Caco-2 (cell line): ENCODE data around the gene NEB. TPM values are rescaled to one million over a fixed set of nuclear protein-coding genes. Genes with fewer than 3 reads are reported as not detected.

Experiments
- BruUV-seq: library from RNA; stranded (reverse); fragments of 400-500 nt; replicated peaks from 2 replicates; lab custom pipeline; 2021; lab: Mats Ljungman, UMichigan
- CTCF ChIA-PET: fragments of 300-600 bp; sonication (Branson Sonifier 250); formaldehyde crosslinking; loops from one replicate; lab custom pipeline; 2022; ENCODE audit warnings: antibody characterized with exemption; lab: Charles Lee
- POLR2A ChIA-PET: fragments of 300-600 bp; sonication (Branson Sonifier 250); formaldehyde crosslinking; loops from one replicate; lab custom pipeline; 2022; ENCODE audit warnings: antibody characterized with exemption; lab: Charles Lee
- DNase-seq, 2 experiments: peaks; one replicate each; pipeline versions ENCODE4 v3.0.0 to v3.0.0-alpha.2; 2020 to 2022
- H3K27me3 ChIP-seq: replicated peaks from 2 replicates; pipeline ENCODE4 v1.6.0; 2011; ENCODE audit warnings: low read length; ENCODE audit not compliant: control insufficient read depth, insufficient read depth
- H3K36me3 ChIP-seq: 2 replicates; pipeline ENCODE4 v1.5.1; 2011; ENCODE audit warnings: low read length; ENCODE audit not compliant: control insufficient read depth, insufficient read depth
- H3K4me1 ChIP-seq: fragments of 250-450 bp; sonication (Bioruptor Pico); 2 replicates; pipeline ENCODE4 v1.5.1; 2020; ENCODE audit warnings: mild to moderate bottlenecking
- H3K4me3 ChIP-seq: 2 replicates; pipeline ENCODE4 v1.5.1; 2011; ENCODE audit warnings: low read depth, mild to moderate bottlenecking, control low read depth, low read length
- H3K9me3 ChIP-seq: fragments of 250-450 bp; sonication (Bioruptor Pico); 2 replicates; pipeline ENCODE4 v1.5.1; 2020; ENCODE audit warnings: mild to moderate bottlenecking, moderate library complexity
- H3K27ac Mint-ChIP-seq: one replicate; pipeline ENCODE4 v1.8.0; 2022; ENCODE audit warnings: mixed read lengths; ENCODE audit not compliant: unreplicated experiment
- H3K27me3 Mint-ChIP-seq: one replicate; pipeline ENCODE4 v1.8.0; 2022; ENCODE audit warnings: mixed read lengths; ENCODE audit not compliant: insufficient read depth, unreplicated experiment
- H3K36me3 Mint-ChIP-seq: one replicate; pipeline ENCODE4 v1.8.0; 2022; ENCODE audit warnings: mild to moderate bottlenecking, mixed read lengths; ENCODE audit not compliant: insufficient read depth, unreplicated experiment
- H3K4me1 Mint-ChIP-seq: one replicate; pipeline ENCODE4 v1.8.0; 2022; ENCODE audit warnings: low read depth, mixed read lengths; ENCODE audit not compliant: unreplicated experiment
- H3K4me3 Mint-ChIP-seq: one replicate; pipeline ENCODE4 v1.8.0; 2022; ENCODE audit warnings: mild to moderate bottlenecking, moderate library complexity, mixed read lengths; ENCODE audit not compliant: unreplicated experiment
- H3K9me3 Mint-ChIP-seq: one replicate; pipeline ENCODE4 v1.8.0; 2022; ENCODE audit warnings: mixed read lengths; ENCODE audit not compliant: unreplicated experiment
- CTCF ChIP-seq, 2 experiments: fragments of 200-600 bp in 1 of 2; IDR thresholded peaks; 1 replicate in 1 of 2; 2 replicates in 1 of 2; pipeline versions ENCODE4 v1.5.1 to v1.8.0; 2011 to 2022; ENCODE audit warnings: antibody characterized with exemption in 1 of 2, control low read depth in 1 of 2, inconsistent platforms in 1 of 2, low read depth in 1 of 2, low read length in 1 of 2, mild to moderate bottlenecking in 1 of 2, moderate library complexity in 1 of 2; ENCODE audit not compliant: insufficient read depth in 1 of 2, severe bottlenecking in 1 of 2, unreplicated experiment in 1 of 2
- intact Hi-C: fragments of 100-400 bp; cut with micrococcal nuclease; formaldehyde crosslinking; loops from one replicate; pipeline ENCODE4 v1.10.0; 2022; ENCODE audit not compliant: unreplicated experiment
- total RNA-seq: library from RNA; stranded (reverse); gene quantifications from 2 replicates; pipeline ENCODE4 v1.2.3, GENCODE V29; 2022

The NEB gene
- total RNA-seq, 1 experiment from 2014 or later = 14.7 TPM

DNA sequence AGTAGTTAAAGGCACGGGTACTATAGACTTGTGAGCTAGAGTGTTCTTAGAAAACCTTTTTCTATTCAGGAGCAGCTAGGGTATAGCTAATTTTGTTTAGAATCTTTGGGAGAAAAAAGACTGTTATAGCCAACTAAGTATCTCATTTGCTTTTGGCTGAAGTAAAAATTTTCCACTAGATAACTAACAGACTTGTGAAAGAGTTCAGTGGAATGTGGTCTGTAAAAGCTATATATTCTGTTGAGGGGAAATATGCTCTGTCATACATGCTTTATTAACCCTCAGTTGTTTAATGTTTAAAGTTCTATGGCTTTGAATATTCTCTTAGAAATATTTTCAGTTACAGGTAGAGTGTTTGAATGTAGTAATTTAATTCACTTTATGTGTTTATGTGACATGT lies 274.9 kb downstream of the NEB start:
- POLR2A ChIA-PET = no interaction called here
- CTCF ChIA-PET = no interaction called here
- Histone ChIP-seq H3K9me3 (no peaks in the 10 kb centered on the region), H3K27me3 (no peaks in the 10 kb centered on the region), H3K36me3 (peaks cover 1% of the 10 kb centered on the region), H3K4me3 (no peak overlapping the region), H3K4me1 (no peaks in the 10 kb centered on the region)
- Mint-ChIP-seq H3K9me3 (no peaks in the 10 kb centered on the region), H3K27me3 (no peaks in the 10 kb centered on the region), H3K36me3 (peaks cover 86% of the 10 kb centered on the region), H3K4me1 (no peaks in the 10 kb centered on the region), H3K4me3 (no peak overlapping the region), H3K27ac (no peak overlapping the region)
- no peak for DNase-seq
- no TSS peak for BruUV-seq
- intact Hi-C loops = no loop called here
- no peak for TF ChIP-seq CTCF (IDR thresholded peaks at IDR 0.05; ENCODE audit: insufficient read depth in 1 of 2, low read depth in 1 of 2, low read length in 1 of 2, severe bottlenecking in 1 of 2, unreplicated experiment in 1 of 2)

DNA sequence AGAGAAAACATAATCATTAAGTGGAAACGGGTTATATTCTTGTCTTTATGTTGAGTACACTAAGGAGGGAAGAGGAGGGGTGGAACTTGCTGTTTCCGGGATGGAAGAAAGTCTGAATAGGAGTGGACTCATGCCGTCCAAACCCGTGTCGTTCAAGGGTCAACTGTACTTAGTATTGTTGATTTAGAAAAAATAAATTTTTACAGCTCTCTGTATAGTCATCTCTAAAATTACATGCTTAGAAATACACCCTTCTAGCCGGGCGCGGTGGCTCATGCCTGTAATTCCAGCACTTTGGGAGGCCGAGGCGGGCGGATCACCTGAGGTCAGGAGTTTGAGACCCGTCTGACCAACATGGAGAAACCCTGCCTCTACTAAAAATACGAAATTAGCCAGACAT lies 295.1 kb downstream of the NEB start:
- DNase-seq = no peak
- H3K4me1 Mint-ChIP-seq = no peaks in the 10 kb centered on the region
- H3K36me3 ChIP-seq = no peaks in the 10 kb centered on the region
- H3K36me3 Mint-ChIP-seq = peaks cover 88% of the 10 kb centered on the region
- H3K9me3 Mint-ChIP-seq = no peaks in the 10 kb centered on the region
- BruUV-seq = no TSS peak
- no peak overlapping the region for H3K4me3 ChIP-seq
- intact Hi-C loops = no loop called here
- no peak overlapping the region for H3K27ac Mint-ChIP-seq
- no peaks in the 10 kb centered on the region for H3K4me1 ChIP-seq
- POLR2A ChIA-PET = no interaction called here
- H3K4me3 Mint-ChIP-seq = no peak overlapping the region
- H3K27me3 Mint-ChIP-seq = no peaks in the 10 kb centered on the region
- no peaks in the 10 kb centered on the region for H3K9me3 ChIP-seq
- no peaks in the 10 kb centered on the region for H3K27me3 ChIP-seq
- CTCF ChIA-PET = interaction anchor here (0.6 kb wide), 1 partner anchor 8 kb away, joined by 4 read pairs; no protein-coding TSS in a partner anchor
- TF ChIP-seq CTCF (IDR thresholded peaks at IDR 0.05; ENCODE audit: insufficient read depth in 1 of 2, low read depth in 1 of 2, low read length in 1 of 2, severe bottlenecking in 1 of 2, unreplicated experiment in 1 of 2) = no peak

GRCh38 chr2:151438506-151438905 lies 295.8 kb downstream of the NEB start:
- Histone ChIP-seq H3K9me3 (no peaks in the 10 kb centered on the region), H3K36me3 (no peaks in the 10 kb centered on the region), H3K4me1 (no peaks in the 10 kb centered on the region), H3K4me3 (no peak overlapping the region), H3K27me3 (no peaks in the 10 kb centered on the region)
- Mint-ChIP-seq H3K9me3 (no peaks in the 10 kb centered on the region), H3K27me3 (no peaks in the 10 kb centered on the region), H3K27ac (no peak overlapping the region), H3K4me1 (no peaks in the 10 kb centered on the region), H3K4me3 (no peak overlapping the region), H3K36me3 (peaks cover 88% of the 10 kb centered on the region)
- intact Hi-C loops = no loop called here
- DNase-seq = no peak
- TF ChIP-seq CTCF (IDR thresholded peaks at IDR 0.05; ENCODE audit: insufficient read depth in 1 of 2, low read depth in 1 of 2, low read length in 1 of 2, severe bottlenecking in 1 of 2, unreplicated experiment in 1 of 2) = no peak
- CTCF ChIA-PET = interaction anchor here (0.6 to 0.7 kb wide), 2 partner anchors 8 to 20 kb away, joined by 3 to 4 read pairs; no protein-coding TSS in a partner anchor
- BruUV-seq = no TSS peak
- POLR2A ChIA-PET = no interaction called here
